Tibial artery (tissue), 4 donors: ENCODE data around the gene CFAP73.

Source experiments
- DNase-seq, 2 donors: peaks; one replicate each; pipeline ENCODE4 v3.0.0-alpha.2; 2019
- H3K27ac ChIP-seq, 2 donors: fragments of 200-600 bp; sonication (generic) in 1 of 2; 1 replicate in 1 of 2; 2 replicates in 1 of 2; pipeline ENCODE4 v1.5.1; 2018 to 2019; ENCODE audit warnings: mild to moderate bottlenecking in 1 of 2
- H3K27me3 ChIP-seq, 2 donors: fragments of 200-600 bp; sonication (generic) in 1 of 2; one replicate each; pipeline versions ENCODE4 v1.5.1 to v1.6.0; 2016 to 2019
- H3K36me3 ChIP-seq, 3 donors: fragments of 200-600 bp; sonication (generic) in 2 of 3; one replicate each; pipeline ENCODE4 v1.5.1; 2016 to 2019; ENCODE audit warnings: mild to moderate bottlenecking in 2 of 3
- H3K4me1 ChIP-seq, 4 donors: fragments of 200-600 bp; sonication (generic) in 2 of 4; 1 replicate in 3 of 4; 2 replicates in 1 of 4; pipeline ENCODE4 v1.5.1; 2016 to 2019
- H3K4me3 ChIP-seq, 2 donors: fragments of 200-600 bp; sonication (generic) in 1 of 2; 1 replicate in 1 of 2; 2 replicates in 1 of 2; pipeline ENCODE4 v1.5.1; 2018 to 2019; ENCODE audit warnings: mild to moderate bottlenecking in 2 of 2
- H3K9me3 ChIP-seq, 3 donors: fragments of 200-600 bp; sonication (generic) in 1 of 3; one replicate each; pipeline ENCODE4 v1.5.1; 2016 to 2019
- intact Hi-C: fragments of 100-400 bp; cut with DNase I; formaldehyde crosslinking; loops from one replicate; pipeline ENCODE4 v1.15.0; 2023; ENCODE audit warnings: low total_unique reads
- TF ChIP-seq, protein P1 (sequence below), 2 experiments: fragments of 200-600 bp in 1 of 2; fragments of 450-650 bp in 1 of 2; IDR thresholded peaks; one replicate each; pipeline ENCODE4 v1.5.1; 2017 to 2019; ENCODE audit warnings: antibody characterized with exemption in 2 of 2, mild to moderate bottlenecking in 1 of 2, moderate library complexity in 1 of 2

CFAP73 gene

DNA sequence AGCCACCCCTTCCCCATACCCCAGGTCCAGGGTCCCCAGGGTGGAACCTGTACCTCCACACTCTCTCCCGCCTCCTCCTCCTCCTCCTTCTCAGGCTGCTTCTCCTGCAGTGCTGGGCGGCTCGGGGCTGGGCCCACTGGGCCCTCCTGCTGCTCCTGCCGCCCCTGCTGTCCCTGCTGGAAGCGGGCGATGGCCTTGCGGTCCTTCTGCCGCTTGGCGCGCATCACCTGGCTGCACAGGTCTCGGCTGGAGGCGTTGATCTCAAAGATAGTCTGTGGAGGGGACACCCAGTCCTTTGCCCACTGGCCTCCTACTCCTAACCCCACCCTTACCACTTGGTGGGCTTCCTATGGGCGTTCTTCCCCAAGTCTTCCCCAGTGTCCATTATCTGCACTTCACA lies 14.5 kb downstream of the CFAP73 start:
- H3K4me3 ChIP-seq, result no peak overlapping the region
- TF ChIP-seq, protein P1, sequence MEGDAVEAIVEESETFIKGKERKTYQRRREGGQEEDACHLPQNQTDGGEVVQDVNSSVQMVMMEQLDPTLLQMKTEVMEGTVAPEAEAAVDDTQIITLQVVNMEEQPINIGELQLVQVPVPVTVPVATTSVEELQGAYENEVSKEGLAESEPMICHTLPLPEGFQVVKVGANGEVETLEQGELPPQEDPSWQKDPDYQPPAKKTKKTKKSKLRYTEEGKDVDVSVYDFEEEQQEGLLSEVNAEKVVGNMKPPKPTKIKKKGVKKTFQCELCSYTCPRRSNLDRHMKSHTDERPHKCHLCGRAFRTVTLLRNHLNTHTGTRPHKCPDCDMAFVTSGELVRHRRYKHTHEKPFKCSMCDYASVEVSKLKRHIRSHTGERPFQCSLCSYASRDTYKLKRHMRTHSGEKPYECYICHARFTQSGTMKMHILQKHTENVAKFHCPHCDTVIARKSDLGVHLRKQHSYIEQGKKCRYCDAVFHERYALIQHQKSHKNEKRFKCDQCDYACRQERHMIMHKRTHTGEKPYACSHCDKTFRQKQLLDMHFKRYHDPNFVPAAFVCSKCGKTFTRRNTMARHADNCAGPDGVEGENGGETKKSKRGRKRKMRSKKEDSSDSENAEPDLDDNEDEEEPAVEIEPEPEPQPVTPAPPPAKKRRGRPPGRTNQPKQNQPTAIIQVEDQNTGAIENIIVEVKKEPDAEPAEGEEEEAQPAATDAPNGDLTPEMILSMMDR (IDR thresholded peaks at IDR 0.05), result no peak
- no peaks in the 10 kb centered on the region for H3K4me1 ChIP-seq
- H3K9me3 ChIP-seq, result no peaks in the 10 kb centered on the region
- H3K36me3 ChIP-seq, result peaks cover 97 to 100% (median 100%) of the 10 kb centered on the region in 3 donors
- intact Hi-C loops, result loop anchor here (5.0 kb wide), 1 partner anchor 112 kb away; no protein-coding TSS in a partner anchor
- H3K27ac ChIP-seq, result no peak overlapping the region
- peaks cover 0 to 12% of the 10 kb centered on the region in 2 donors for H3K27me3 ChIP-seq
- DNase-seq, result no peak

DNA sequence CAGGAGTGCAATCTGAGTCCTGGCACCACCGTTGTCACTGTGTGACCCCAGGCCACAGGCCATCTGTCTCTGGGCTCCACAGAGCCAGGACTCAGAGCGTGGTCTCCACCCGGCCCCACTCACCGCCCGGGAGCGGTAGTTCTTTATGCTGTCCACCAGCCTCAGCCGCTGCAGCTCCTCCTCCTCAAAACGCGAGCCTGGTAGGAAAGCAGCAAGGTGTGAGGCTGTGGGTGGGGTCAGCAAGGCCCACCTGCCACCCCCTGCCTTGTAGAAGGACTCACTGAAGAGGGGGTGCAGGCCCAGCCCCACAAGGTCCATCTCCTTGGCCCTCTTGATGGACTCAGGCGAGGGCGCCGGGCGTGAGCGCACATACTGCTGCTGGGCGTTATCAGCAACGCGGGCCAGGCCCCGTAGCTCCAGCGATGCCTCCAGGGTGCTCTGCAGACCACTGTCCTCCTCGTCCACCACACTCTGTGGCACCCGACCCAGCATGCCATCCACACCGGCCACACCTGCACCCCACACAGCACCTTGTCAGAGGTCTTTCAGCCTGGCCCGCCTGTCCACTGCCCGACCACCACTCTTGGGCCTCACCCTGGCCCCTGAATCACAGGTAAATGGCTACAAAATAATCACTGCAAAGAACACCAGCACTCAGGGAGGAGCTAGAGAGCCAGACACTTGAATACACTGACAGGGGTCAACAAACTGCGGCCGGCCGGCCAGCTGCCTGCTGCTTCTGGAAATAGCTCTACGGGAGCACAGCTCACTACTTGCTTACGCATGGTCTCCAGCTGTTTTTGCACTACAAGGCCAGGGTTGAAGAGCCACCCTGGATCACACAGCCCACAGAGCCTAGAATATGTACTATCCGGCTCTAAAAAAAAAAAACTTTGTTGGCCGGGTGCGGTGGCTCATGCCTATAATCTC lies 16.3 kb downstream of the CFAP73 start:
- TF ChIP-seq, protein P1 (IDR thresholded peaks at IDR 0.05), result no peak
- no peaks in the 10 kb centered on the region for H3K9me3 ChIP-seq
- peaks cover 0 to 12% of the 10 kb centered on the region in 2 donors for H3K27me3 ChIP-seq
- H3K4me3 ChIP-seq, result no peak overlapping the region
- intact Hi-C loops, result no loop called here
- H3K36me3 ChIP-seq, result peaks cover 97 to 100% (median 100%) of the 10 kb centered on the region in 3 donors
- DNase-seq, result no peak
- H3K4me1 ChIP-seq, result no peaks in the 10 kb centered on the region
- H3K27ac ChIP-seq, result no peak overlapping the region

DNA sequence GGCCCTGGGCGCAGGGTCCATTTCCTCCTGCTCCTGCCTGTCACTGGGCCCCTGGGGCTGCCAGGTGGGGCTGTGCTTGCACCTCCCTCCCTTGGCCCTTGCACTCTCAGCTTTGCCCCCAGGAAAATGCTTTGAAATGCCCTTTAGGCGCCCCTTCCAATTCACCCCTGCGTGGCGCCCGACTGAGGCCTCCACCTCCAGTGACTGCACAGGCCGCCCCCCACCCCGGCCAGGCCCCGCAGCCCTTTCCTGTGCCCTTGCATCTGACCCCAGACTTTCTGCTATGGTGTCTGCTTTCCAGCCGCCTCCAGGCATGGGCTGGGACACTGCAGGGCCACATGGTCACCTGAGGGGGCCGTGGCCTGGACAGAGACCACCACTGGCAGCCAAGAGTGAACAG lies 18.3 kb downstream of the CFAP73 start:
- DNase-seq, result no peak
- intact Hi-C loops, result no loop called here
- TF ChIP-seq, protein P1 (IDR thresholded peaks at IDR 0.05), result no peak
- Histone ChIP-seq H3K36me3 (peaks cover 99 to 100% (median 100%) of the 10 kb centered on the region in 3 donors), H3K9me3 (no peaks in the 10 kb centered on the region), H3K4me3 (no peak overlapping the region), H3K27ac (no peak overlapping the region), H3K4me1 (no peaks in the 10 kb centered on the region), H3K27me3 (peaks cover 0 to 8% of the 10 kb centered on the region in 2 donors)

DNA sequence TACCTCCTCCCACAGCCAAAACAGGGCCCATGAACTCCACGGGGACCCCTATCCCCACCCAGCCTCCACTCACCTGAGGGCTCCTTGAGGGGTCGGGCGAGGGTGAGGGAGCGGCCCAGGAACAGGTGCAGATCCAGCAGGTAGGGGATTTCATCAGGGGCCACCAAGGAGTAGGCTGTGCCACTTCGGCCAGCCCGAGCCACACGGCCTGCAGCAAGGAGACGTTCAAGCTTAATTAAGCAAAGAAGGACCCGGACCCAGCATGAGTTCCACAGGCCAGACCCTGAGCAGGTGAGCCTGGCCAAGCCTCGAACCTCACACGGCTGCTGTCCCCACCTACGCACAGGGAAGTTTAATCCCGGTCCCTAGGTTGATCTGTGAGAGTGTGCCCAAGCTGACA lies 20.2 kb downstream of the CFAP73 start:
- intact Hi-C loops, result loop anchor here (5.0 kb wide), 1 partner anchor 122 kb away; no protein-coding TSS in a partner anchor
- peaks cover 98 to 100% (median 100%) of the 10 kb centered on the region in 3 donors for H3K36me3 ChIP-seq

DNA sequence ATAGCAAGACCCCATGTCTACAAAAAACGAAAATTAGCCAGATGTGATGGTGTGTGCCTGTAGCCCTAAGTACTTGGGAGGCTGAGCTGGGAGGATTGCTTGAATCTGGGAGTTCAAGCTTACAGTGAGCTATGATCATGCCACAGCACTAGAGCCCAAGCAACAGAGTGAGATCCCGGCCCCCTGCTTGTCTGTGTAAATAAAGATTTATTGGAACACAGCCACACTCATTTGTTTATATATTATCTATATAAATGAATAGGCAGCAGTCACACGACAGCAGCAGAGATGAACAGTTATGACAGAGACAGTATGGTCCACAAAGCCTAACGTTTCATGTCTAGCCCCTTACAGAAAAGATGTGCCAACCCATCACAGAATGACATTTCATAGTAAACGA lies 20.9 kb downstream of the CFAP73 start:
- DNase-seq, result no peak
- Histone ChIP-seq H3K4me3 (no peak overlapping the region), H3K27me3 (no peaks in the 10 kb centered on the region), H3K9me3 (no peaks in the 10 kb centered on the region), H3K4me1 (no peaks in the 10 kb centered on the region), H3K36me3 (peaks cover 93 to 100% (median 99%) of the 10 kb centered on the region in 3 donors), H3K27ac (no peak overlapping the region)
- TF ChIP-seq, protein P1 (IDR thresholded peaks at IDR 0.05), result no peak
- intact Hi-C loops, result loop anchor here (5.0 kb wide), 1 partner anchor 123 kb away; no protein-coding TSS in a partner anchor

More for the DNA sequence above, 20.2 kb downstream of the CFAP73 start:
- DNase-seq, result no peak
- Histone ChIP-seq H3K27ac (no peak overlapping the region), H3K4me3 (no peak overlapping the region), H3K9me3 (no peaks in the 10 kb centered on the region), H3K4me1 (no peaks in the 10 kb centered on the region), H3K27me3 (no peaks in the 10 kb centered on the region)
- TF ChIP-seq, protein P1 (IDR thresholded peaks at IDR 0.05), result no peak
